Measurements from ENCODE around the gene USP31. TPM values are rescaled to one million over a fixed set of nuclear protein-coding genes. Genes with fewer than 3 reads are reported as not detected.

Gene USP31
- total RNA-seq, 6 experiments from 2014 or later = 7.1 to 12.8 (median 9.0) TPM

- Histone ChIP-seq H3K4me3 (no peak overlapping the region), H3K27ac (no peak overlapping the region), H3K9me3 (no peaks in the 10 kb centered on the region), H3K4me1 (no peaks in the 10 kb centered on the region), H3K36me3 (no peaks in the 10 kb centered on the region), H3K27me3 (no peaks in the 10 kb centered on the region)
- WGBS (ENCODE audit: insufficient coverage, low coverage, low lambda C conversion rate, missing lambda C conversion rate) = 8% methylated on average over 1 of the region's 1 CpG
- ATAC-seq (no peak), DNase-seq (no peak)
- no peak for TF ChIP-seq POLR2A (IDR thresholded peaks at IDR 0.05)
- no peak for TF ChIP-seq CTCF (IDR thresholded peaks at IDR 0.05)
- intact Hi-C loops (cut with DNase I) = no loop called here
Observed at GRCh38 chr16:23156946-23157460, 7.8 kb upstream of the USP31 start.

GRCh38 chr16:23156110-23156509 lies 6.9 kb upstream of the USP31 start:
- Histone ChIP-seq H3K27me3 (no peaks in the 10 kb centered on the region), H3K27ac (no peak overlapping the region), H3K4me1 (no peaks in the 10 kb centered on the region), H3K4me3 (no peak overlapping the region), H3K9me3 (no peaks in the 10 kb centered on the region), H3K36me3 (no peaks in the 10 kb centered on the region)
- no peak for DNase-seq
- WGBS (ENCODE audit: insufficient coverage, low coverage, low lambda C conversion rate, missing lambda C conversion rate) = 63% methylated on average over 3 of the region's 3 CpGs
- no peak for TF ChIP-seq POLR2A (IDR thresholded peaks at IDR 0.05)
- no peak for TF ChIP-seq CTCF (IDR thresholded peaks at IDR 0.05)
- intact Hi-C loops (cut with DNase I) = no loop called here
- ATAC-seq = no peak

GRCh38 chr16:23155445-23156049 lies 6.3 kb upstream of the USP31 start:
- no peak overlapping the region for H3K4me3 ChIP-seq
- DNase-seq = peak in 1 of 3 donors; percentile 50
- WGBS (ENCODE audit: insufficient coverage, low coverage, low lambda C conversion rate, missing lambda C conversion rate) = 20% methylated on average over 7 of the region's 7 CpGs
- no peak overlapping the region for H3K27ac ChIP-seq
- TF ChIP-seq CTCF (IDR thresholded peaks at IDR 0.05) = peak in 3 of 4 donors; percentile 41 to 48 (median 43)
- TF ChIP-seq POLR2A (IDR thresholded peaks at IDR 0.05) = no peak
- no peaks in the 10 kb centered on the region for H3K4me1 ChIP-seq
- peak; percentile 88 to 95 (median 90) for ATAC-seq
- H3K36me3 ChIP-seq = no peaks in the 10 kb centered on the region
- no peaks in the 10 kb centered on the region for H3K27me3 ChIP-seq
- intact Hi-C loops (cut with DNase I) = no loop called here
- H3K9me3 ChIP-seq = no peaks in the 10 kb centered on the region

GRCh38 chr16:23152386-23153178 lies 3.3 kb upstream of the USP31 start:
- DNase-seq (no peak), ATAC-seq (no peak)
- 78% methylated on average over 9 of the region's 12 CpGs for WGBS (ENCODE audit: insufficient coverage, low coverage, low lambda C conversion rate, missing lambda C conversion rate)
- no peaks in the 10 kb centered on the region for H3K36me3 ChIP-seq
- no peaks in the 10 kb centered on the region for H3K9me3 ChIP-seq
- TF ChIP-seq POLR2A (IDR thresholded peaks at IDR 0.05) (no peak), CTCF (IDR thresholded peaks at IDR 0.05) (no peak)
- H3K27ac ChIP-seq = no peak overlapping the region
- no peak overlapping the region for H3K4me3 ChIP-seq
- H3K27me3 ChIP-seq = no peaks in the 10 kb centered on the region
- intact Hi-C loops (cut with DNase I) = no loop called here
- H3K4me1 ChIP-seq = no peaks in the 10 kb centered on the region

All from right lobe of liver (tissue), 6 donors.